Endodermal cell (in vitro differentiated cells): ENCODE results near the gene PEX11G. TPM values are rescaled to one million over a fixed set of nuclear protein-coding genes. Genes with fewer than 3 reads are reported as not detected.

Experiments used
- DNase-seq: peaks from one replicate; pipeline ENCODE4 v3.0.0-alpha.2; 2017
- H3K27ac ChIP-seq: 2 replicates; pipeline ENCODE4 v1.5.1; 2013; ENCODE audit warnings: mild to moderate bottlenecking, low read depth, low read length, moderate library complexity
- H3K27me3 ChIP-seq: 2 replicates; pipeline ENCODE4 v1.6.1; 2013; ENCODE audit warnings: mild to moderate bottlenecking, low read length, moderate library complexity; ENCODE audit not compliant: insufficient read depth, control insufficient read depth, poor library complexity, severe bottlenecking
- H3K36me3 ChIP-seq: 2 replicates; pipeline ENCODE4 v1.7.0; 2013; ENCODE audit warnings: mild to moderate bottlenecking, low read length, moderate library complexity; ENCODE audit not compliant: control insufficient read depth, insufficient read depth
- H3K4me1 ChIP-seq: one replicate; pipeline ENCODE4 v1.7.0; 2013; ENCODE audit warnings: low read length; ENCODE audit not compliant: control insufficient read depth, insufficient read depth
- H3K4me3 ChIP-seq: 2 replicates; pipeline ENCODE4 v1.5.1; 2013; ENCODE audit warnings: mild to moderate bottlenecking, low read length, moderate library complexity
- H3K9ac ChIP-seq: 2 replicates; pipeline ENCODE4 v1.6.1; 2013; ENCODE audit warnings: mild to moderate bottlenecking, low read length, moderate library complexity; ENCODE audit not compliant: poor library complexity, severe bottlenecking; ENCODE audit errors: extremely low read depth
- H3K9me3 ChIP-seq: 2 replicates; pipeline ENCODE4 v1.6.1; 2013; ENCODE audit warnings: mild to moderate bottlenecking, low read length, moderate library complexity; ENCODE audit not compliant: control insufficient read depth
- H3K27ac Mint-ChIP-seq: 2 replicates; pipeline ENCODE4 v1.8.0; 2020; ENCODE audit warnings: mixed read lengths
- H3K27me3 Mint-ChIP-seq: 2 replicates; pipeline ENCODE4 v1.8.0; 2021; ENCODE audit warnings: mild to moderate bottlenecking, mixed read lengths; ENCODE audit not compliant: insufficient read depth
- H3K36me3 Mint-ChIP-seq: 2 replicates; pipeline ENCODE4 v1.8.0; 2020; ENCODE audit warnings: low read depth, mixed read lengths
- H3K4me1 Mint-ChIP-seq: 2 replicates; pipeline ENCODE4 v1.8.0; 2020; ENCODE audit warnings: mixed read lengths
- H3K4me3 Mint-ChIP-seq: 2 replicates; pipeline ENCODE4 v1.8.0; 2020; ENCODE audit warnings: mild to moderate bottlenecking, moderate library complexity, mixed read lengths
- H3K9me3 Mint-ChIP-seq: 2 replicates; pipeline ENCODE4 v1.8.0; 2020; ENCODE audit warnings: mild to moderate bottlenecking, mixed read lengths
- WGBS, 2 experiments: methylation state at CpG; one replicate each; pipeline versions ENCODE4 v1.1.5 to v1.1.7; 2013; ENCODE audit warnings: missing lambda C conversion rate in 2 of 2, mixed read lengths in 1 of 2; ENCODE audit not compliant: insufficient coverage in 1 of 2, insufficient read length in 1 of 2; 5-methylcytosine and 5-hydroxymethylcytosine counted together
- total RNA-seq, 2 donors: library from RNA; stranded (reverse); fragmentation: NEBNext Ultra II Directional in 1 of 2; extraction: Animal tissue kit (Norgen Biotek cat#: 25700) in 1 of 2; gene quantifications; 2 replicates in 1 of 2; 3 replicates in 1 of 2; pipeline ENCODE4 v1.2.1, GENCODE V29; 2021
- TF ChIP-seq, protein P1 (sequence below): fragments of 200-600 bp; sonication (generic); conservative IDR thresholded peaks from 2 replicates; pipeline ENCODE4 v1.5.0; 2021; ENCODE audit warnings: antibody characterized with exemption, mild to moderate bottlenecking

The PEX11G gene
- total RNA-seq, 2 donors from 2014 or later: 2.6 to 3.0 TPM

DNA sequence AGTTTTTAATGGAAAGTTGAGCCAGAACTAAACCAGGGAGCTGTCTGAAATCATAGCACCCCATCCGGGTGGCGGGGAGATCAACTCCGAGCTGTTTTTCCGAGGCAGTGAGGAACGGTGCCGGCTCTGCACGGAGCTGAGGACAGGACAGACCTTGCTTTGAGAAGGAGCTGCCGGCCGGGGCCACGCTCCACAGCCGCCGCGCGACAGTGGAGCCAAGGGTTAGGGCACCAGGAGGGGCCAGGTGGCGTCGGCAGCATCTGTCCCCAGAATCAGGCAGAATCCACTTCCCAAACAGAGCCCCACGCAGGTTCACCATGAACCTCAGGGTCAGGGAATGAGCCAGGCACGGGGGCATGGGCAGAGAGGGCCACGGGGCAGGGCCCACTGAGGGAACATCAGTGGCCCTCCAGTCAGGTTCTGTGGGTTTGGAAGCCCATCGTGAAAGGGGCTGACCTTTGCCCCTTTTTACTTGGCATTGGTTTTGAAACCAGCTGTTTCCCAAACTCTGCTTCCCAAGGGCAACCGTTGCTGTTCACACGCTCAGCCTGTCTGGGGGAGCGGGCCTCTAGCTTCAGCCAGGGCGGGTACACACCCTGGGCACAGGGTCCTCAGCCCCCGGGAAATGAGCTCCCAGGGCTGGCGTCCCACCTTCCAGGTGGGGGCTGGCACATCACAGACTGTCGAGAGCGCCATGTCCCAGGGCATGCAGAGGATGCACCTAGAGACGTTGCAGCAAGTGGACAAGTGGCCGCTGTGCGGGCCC is 18.1 kb downstream of the PEX11G start:
- Mint-ChIP-seq H3K4me1 (no peaks in the 10 kb centered on the region), H3K27ac (no peak overlapping the region), H3K27me3 (no peaks in the 10 kb centered on the region), H3K9me3 (no peaks in the 10 kb centered on the region), H3K36me3 (peaks cover 23% of the 10 kb centered on the region), H3K4me3 (no peak overlapping the region)
- Histone ChIP-seq H3K27ac (no peak overlapping the region), H3K9ac (no peak overlapping the region), H3K4me3 (no peak overlapping the region), H3K4me1 (no peaks in the 10 kb centered on the region), H3K9me3 (no peaks in the 10 kb centered on the region), H3K36me3 (peaks cover 9% of the 10 kb centered on the region), H3K27me3 (no peaks in the 10 kb centered on the region)
- WGBS, 2 experiments: 93 to 96% methylated on average over 12 to 31 of the region's 31 CpGs
- no peak for DNase-seq
- TF ChIP-seq, protein P1, sequence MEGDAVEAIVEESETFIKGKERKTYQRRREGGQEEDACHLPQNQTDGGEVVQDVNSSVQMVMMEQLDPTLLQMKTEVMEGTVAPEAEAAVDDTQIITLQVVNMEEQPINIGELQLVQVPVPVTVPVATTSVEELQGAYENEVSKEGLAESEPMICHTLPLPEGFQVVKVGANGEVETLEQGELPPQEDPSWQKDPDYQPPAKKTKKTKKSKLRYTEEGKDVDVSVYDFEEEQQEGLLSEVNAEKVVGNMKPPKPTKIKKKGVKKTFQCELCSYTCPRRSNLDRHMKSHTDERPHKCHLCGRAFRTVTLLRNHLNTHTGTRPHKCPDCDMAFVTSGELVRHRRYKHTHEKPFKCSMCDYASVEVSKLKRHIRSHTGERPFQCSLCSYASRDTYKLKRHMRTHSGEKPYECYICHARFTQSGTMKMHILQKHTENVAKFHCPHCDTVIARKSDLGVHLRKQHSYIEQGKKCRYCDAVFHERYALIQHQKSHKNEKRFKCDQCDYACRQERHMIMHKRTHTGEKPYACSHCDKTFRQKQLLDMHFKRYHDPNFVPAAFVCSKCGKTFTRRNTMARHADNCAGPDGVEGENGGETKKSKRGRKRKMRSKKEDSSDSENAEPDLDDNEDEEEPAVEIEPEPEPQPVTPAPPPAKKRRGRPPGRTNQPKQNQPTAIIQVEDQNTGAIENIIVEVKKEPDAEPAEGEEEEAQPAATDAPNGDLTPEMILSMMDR: no peak

DNA sequence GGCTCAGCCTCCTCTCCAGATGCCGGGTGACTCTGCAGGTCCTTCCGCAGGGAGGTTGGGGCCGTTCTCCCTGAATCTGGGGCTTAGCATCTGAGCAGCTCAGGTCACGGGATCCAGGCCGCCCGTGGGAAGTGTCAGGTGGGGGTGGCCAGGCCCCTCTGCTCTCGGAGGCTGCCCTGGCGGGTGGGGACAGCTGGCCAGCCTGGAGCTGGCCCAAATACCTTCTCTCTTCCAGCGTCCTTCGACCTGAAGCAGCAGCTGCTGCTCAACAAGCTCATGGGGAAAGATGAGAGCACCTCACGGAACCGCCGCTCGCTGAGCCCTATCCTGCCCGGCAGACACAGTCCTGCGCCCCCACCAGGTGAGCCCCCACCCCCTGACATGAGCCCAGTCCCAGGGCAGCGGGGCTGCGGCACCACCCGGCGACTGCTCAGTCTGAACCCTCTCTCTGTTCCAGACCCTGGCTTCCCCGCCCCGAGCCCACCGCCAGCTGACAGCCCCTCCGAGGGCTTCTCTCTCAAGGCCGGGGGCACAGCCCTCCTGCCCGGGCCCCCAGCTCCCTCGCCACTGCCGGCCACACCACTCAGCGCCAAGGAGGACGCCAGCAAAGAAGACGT is 19.1 kb downstream of the PEX11G start:
- H3K36me3 ChIP-seq: peaks cover 13% of the 10 kb centered on the region
- H3K27me3 ChIP-seq: no peaks in the 10 kb centered on the region
- WGBS, 2 experiments: 93 to 94% methylated on average over 19 to 31 of the region's 31 CpGs
- Mint-ChIP-seq H3K36me3 (peaks cover 26% of the 10 kb centered on the region), H3K27ac (no peak overlapping the region), H3K4me3 (no peak overlapping the region), H3K27me3 (no peaks in the 10 kb centered on the region), H3K4me1 (no peaks in the 10 kb centered on the region), H3K9me3 (no peaks in the 10 kb centered on the region)
- TF ChIP-seq, protein P1: no peak
- no peak for DNase-seq
- no peak overlapping the region for H3K9ac ChIP-seq
- no peaks in the 10 kb centered on the region for H3K4me1 ChIP-seq
- H3K27ac ChIP-seq: no peak overlapping the region
- H3K4me3 ChIP-seq: no peak overlapping the region
- H3K9me3 ChIP-seq: no peaks in the 10 kb centered on the region

DNA sequence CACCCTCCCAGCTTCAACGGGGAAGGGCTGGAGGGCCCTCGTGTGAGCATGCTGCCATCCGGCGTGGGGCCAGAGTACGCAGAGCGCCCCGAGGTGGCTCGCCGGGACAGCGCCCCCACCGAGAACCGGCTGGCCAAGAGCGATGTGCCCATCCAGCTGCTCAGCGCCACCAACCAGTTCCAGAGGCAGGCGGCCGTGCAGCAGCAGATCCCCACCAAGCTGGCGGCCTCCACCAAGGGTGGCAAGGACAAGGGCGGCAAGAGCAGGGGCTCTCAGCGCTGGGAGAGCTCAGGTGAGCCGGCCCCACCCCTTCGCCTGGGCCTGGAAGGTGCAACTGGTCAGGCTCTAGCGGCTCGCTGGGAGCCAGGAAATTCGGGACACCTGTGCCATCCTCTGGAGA is 20.0 kb downstream of the PEX11G start:
- Mint-ChIP-seq H3K27me3 (no peaks in the 10 kb centered on the region), H3K4me3 (no peak overlapping the region), H3K4me1 (no peaks in the 10 kb centered on the region), H3K36me3 (peaks cover 29% of the 10 kb centered on the region), H3K9me3 (no peaks in the 10 kb centered on the region), H3K27ac (no peak overlapping the region)
- H3K4me3 ChIP-seq: no peak overlapping the region
- H3K4me1 ChIP-seq: no peaks in the 10 kb centered on the region
- H3K27me3 ChIP-seq: no peaks in the 10 kb centered on the region
- H3K36me3 ChIP-seq: peaks cover 19% of the 10 kb centered on the region
- no peak overlapping the region for H3K27ac ChIP-seq
- no peaks in the 10 kb centered on the region for H3K9me3 ChIP-seq
- no peak for DNase-seq
- H3K9ac ChIP-seq: no peak overlapping the region
- TF ChIP-seq, protein P1: no peak
- WGBS, 2 experiments: 89 to 92% methylated on average over 23 to 24 of the region's 24 CpGs
